Cardiac septum (tissue), 1 donor: ENCODE results near the gene CFAP299. TPM values are rescaled to one million over a fixed set of nuclear protein-coding genes. Genes with fewer than 3 reads are reported as not detected.
"Not testable (repeated sequence)": the region's sequence is repeated elsewhere in the genome, so short reads cannot be mapped to it uniquely, and the experiment has no call there.

Experiments used
- DNase-seq: peaks from one replicate; pipeline ENCODE4 v3.0.0-alpha.2; 2020; ENCODE audit warnings: low spot score
- intact Hi-C: fragments of 100-400 bp; cut with DNase I; formaldehyde crosslinking; loops from one replicate; pipeline ENCODE4 v1.14.0; 2022
- total RNA-seq: library from RNA; stranded (reverse); fragmentation: NEBNext Ultra II Directional; extraction: Animal tissue kit (Norgen Biotek cat#: 25700); gene quantifications from one replicate; pipeline ENCODE4 v1.2.1, GENCODE V29; 2021
- donor health status: DM: no; HTN: no; CAD: no.

CFAP299 gene
- total RNA-seq, 1 donor from 2014 or later: not detected

- intact Hi-C loops: no loop called here
- no peak for DNase-seq
These were observed 432.4 kb downstream of the CFAP299 start for GRCh38 chr4:80767944-80768343.

- no peak for DNase-seq
- intact Hi-C loops: no loop called here
These were observed 440.6 kb downstream of the CFAP299 start for GRCh38 chr4:80776168-80776567.

- intact Hi-C loops: no loop called here
- no peak for DNase-seq
These were observed 445.9 kb downstream of the CFAP299 start for GRCh38 chr4:80781431-80781830.

- intact Hi-C loops: no loop called here
- no peak for DNase-seq
These were observed 451.8 kb downstream of the CFAP299 start for GRCh38 chr4:80787306-80787705.

GRCh38 chr4:80788798-80789197, 453.3 kb downstream of the CFAP299 start:
- intact Hi-C loops: no loop called here

GRCh38 chr4:80790152-80790551, 454.6 kb downstream of the CFAP299 start:
- no peak for DNase-seq

More at GRCh38 chr4:80788798-80789197, 453.3 kb downstream of the CFAP299 start:
- no peak for DNase-seq

GRCh38 chr4:80793660-80794059, 458.1 kb downstream of the CFAP299 start:
- intact Hi-C loops, DNase-seq: not testable (repeated sequence)

More at GRCh38 chr4:80790152-80790551, 454.6 kb downstream of the CFAP299 start:
- intact Hi-C loops: no loop called here

- intact Hi-C loops: no loop called here
- no peak for DNase-seq
These were observed 462.6 kb downstream of the CFAP299 start for GRCh38 chr4:80798082-80798481.

- DNase-seq, intact Hi-C loops: not testable (repeated sequence)
These were observed 465.2 kb downstream of the CFAP299 start for GRCh38 chr4:80800719-80801118.

GRCh38 chr4:80803337-80803736, 467.8 kb downstream of the CFAP299 start:
- no peak for DNase-seq
- intact Hi-C loops: no loop called here

- no peak for DNase-seq
- intact Hi-C loops: no loop called here
These were observed 470.9 kb downstream of the CFAP299 start for GRCh38 chr4:80806472-80806871.

- intact Hi-C loops: no loop called here
- no peak for DNase-seq
These were observed 473.7 kb downstream of the CFAP299 start for GRCh38 chr4:80809039-80809729.

GRCh38 chr4:80811406-80811805, 475.9 kb downstream of the CFAP299 start:
- intact Hi-C loops: no loop called here
- DNase-seq: no peak

GRCh38 chr4:80812145-80812544, 476.6 kb downstream of the CFAP299 start:
- intact Hi-C loops: no loop called here

GRCh38 chr4:80814266-80814665, 478.7 kb downstream of the CFAP299 start:
- no peak for DNase-seq
- intact Hi-C loops: no loop called here

More at GRCh38 chr4:80812145-80812544, 476.6 kb downstream of the CFAP299 start:
- no peak for DNase-seq

GRCh38 chr4:80831383-80832361, 496.1 kb downstream of the CFAP299 start:
- DNase-seq: no peak
- intact Hi-C loops: no loop called here

- no peak for DNase-seq
- intact Hi-C loops: no loop called here
These were observed 503.8 kb downstream of the CFAP299 start for GRCh38 chr4:80839281-80839680.

- intact Hi-C loops: no loop called here
- no peak for DNase-seq
These were observed 504.3 kb downstream of the CFAP299 start for GRCh38 chr4:80839792-80840191.

GRCh38 chr4:80840396-80840795, 504.9 kb downstream of the CFAP299 start:
- intact Hi-C loops: no loop called here

GRCh38 chr4:80841587-80842281, 506.2 kb downstream of the CFAP299 start:
- intact Hi-C loops: no loop called here
- DNase-seq: no peak

More at GRCh38 chr4:80840396-80840795, 504.9 kb downstream of the CFAP299 start:
- no peak for DNase-seq
